H1 (cell line): ENCODE data around the gene PRKCZ.

ENCODE experiments used
- CEBPB ChIP-seq: IDR thresholded peaks from 2 replicates; pipeline ENCODE4 v1.6.1; 2012; ENCODE audit warnings: low read depth, low read length
- EP300 ChIP-seq, 2 experiments: IDR thresholded peaks; 1 replicate in 1 of 2; 2 replicates in 1 of 2; pipeline ENCODE4 v1.6.1; 2011 to 2012; ENCODE audit warnings: low read depth in 2 of 2, low read length in 2 of 2, mild to moderate bottlenecking in 2 of 2, borderline replicate concordance in 1 of 2, inconsistent platforms in 1 of 2, moderate library complexity in 1 of 2
- JUND ChIP-seq: IDR thresholded peaks from 2 replicates; pipeline ENCODE4 v1.6.1; 2011; ENCODE audit warnings: mild to moderate bottlenecking, improper control_type of control experiment, low read length
- KDM1A ChIP-seq: fragments of 200-600, 300-600 bp; sonication (generic); IDR thresholded peaks from 2 replicates; pipeline ENCODE4 v1.7.1; 2016; ENCODE audit warnings: mild to moderate bottlenecking, low read length, borderline replicate concordance
- NRF1 ChIP-seq: IDR thresholded peaks from 2 replicates; pipeline ENCODE4 v1.6.1; 2011; ENCODE audit warnings: mild to moderate bottlenecking, low read depth, low read length, improper control_type of control experiment
- POLR2AphosphoS5 ChIP-seq: IDR thresholded peaks from 2 replicates; pipeline ENCODE4 v1.6.1; 2011; ENCODE audit warnings: low read depth, low read length
- TF ChIP-seq, protein P1 (sequence below), 3 experiments: IDR thresholded peaks; 1 replicate in 2 of 3; 2 replicates in 1 of 3; pipeline versions ENCODE4 v1.5.1 to v1.6.1; 2011; ENCODE audit warnings: low read length in 3 of 3, mild to moderate bottlenecking in 3 of 3, inconsistent platforms in 2 of 3, low read depth in 1 of 3, moderate library complexity in 1 of 3; ENCODE audit not compliant: insufficient read depth in 1 of 3; ENCODE audit errors: control extremely low read depth in 1 of 3
- TF ChIP-seq, protein P2 (sequence below): IDR thresholded peaks from 2 replicates; pipeline ENCODE4 v1.6.1; 2012; ENCODE audit warnings: low read length, inconsistent platforms
- TF ChIP-seq, protein P3 (sequence below): IDR thresholded peaks from 2 replicates; pipeline ENCODE4 v1.6.1; 2011; ENCODE audit warnings: low read length, improper control_type of control experiment

DNA sequence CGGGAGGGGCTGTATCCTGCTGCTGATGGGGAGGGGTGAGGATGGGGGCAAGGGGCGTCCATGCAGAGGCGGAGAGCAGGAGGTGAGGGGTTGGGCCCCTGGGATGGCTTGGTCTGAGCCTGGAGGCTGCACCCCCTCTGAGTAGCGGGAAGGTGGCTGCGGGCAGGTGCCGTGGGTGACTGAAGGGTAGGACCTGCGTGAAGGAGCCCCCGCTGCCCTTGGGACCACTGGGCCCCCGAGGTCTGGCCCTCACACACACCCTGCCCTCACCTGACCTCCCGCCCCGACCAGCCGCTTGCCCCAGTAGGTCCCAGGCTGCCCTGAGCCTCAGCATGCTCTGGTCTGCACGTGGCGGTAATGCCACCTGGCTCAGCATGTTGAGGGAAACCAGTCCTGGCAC lies 165.1 kb downstream of the PRKCZ start:
- TF ChIP-seq, protein P1, sequence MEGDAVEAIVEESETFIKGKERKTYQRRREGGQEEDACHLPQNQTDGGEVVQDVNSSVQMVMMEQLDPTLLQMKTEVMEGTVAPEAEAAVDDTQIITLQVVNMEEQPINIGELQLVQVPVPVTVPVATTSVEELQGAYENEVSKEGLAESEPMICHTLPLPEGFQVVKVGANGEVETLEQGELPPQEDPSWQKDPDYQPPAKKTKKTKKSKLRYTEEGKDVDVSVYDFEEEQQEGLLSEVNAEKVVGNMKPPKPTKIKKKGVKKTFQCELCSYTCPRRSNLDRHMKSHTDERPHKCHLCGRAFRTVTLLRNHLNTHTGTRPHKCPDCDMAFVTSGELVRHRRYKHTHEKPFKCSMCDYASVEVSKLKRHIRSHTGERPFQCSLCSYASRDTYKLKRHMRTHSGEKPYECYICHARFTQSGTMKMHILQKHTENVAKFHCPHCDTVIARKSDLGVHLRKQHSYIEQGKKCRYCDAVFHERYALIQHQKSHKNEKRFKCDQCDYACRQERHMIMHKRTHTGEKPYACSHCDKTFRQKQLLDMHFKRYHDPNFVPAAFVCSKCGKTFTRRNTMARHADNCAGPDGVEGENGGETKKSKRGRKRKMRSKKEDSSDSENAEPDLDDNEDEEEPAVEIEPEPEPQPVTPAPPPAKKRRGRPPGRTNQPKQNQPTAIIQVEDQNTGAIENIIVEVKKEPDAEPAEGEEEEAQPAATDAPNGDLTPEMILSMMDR (IDR thresholded peaks at IDR 0.05; ENCODE audit: control extremely low read depth in 1 of 3, insufficient read depth in 1 of 3, low read depth in 1 of 3, low read length in 3 of 3), result no peak
- no peak for TF ChIP-seq JUND
- TF ChIP-seq POLR2AphosphoS5, result no peak
- TF ChIP-seq KDM1A, result no peak
- TF ChIP-seq NRF1, result no peak
- TF ChIP-seq, protein P2, sequence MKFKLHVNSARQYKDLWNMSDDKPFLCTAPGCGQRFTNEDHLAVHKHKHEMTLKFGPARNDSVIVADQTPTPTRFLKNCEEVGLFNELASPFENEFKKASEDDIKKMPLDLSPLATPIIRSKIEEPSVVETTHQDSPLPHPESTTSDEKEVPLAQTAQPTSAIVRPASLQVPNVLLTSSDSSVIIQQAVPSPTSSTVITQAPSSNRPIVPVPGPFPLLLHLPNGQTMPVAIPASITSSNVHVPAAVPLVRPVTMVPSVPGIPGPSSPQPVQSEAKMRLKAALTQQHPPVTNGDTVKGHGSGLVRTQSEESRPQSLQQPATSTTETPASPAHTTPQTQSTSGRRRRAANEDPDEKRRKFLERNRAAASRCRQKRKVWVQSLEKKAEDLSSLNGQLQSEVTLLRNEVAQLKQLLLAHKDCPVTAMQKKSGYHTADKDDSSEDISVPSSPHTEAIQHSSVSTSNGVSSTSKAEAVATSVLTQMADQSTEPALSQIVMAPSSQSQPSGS, result no peak
- TF ChIP-seq CEBPB, result no peak
- TF ChIP-seq, protein P3, sequence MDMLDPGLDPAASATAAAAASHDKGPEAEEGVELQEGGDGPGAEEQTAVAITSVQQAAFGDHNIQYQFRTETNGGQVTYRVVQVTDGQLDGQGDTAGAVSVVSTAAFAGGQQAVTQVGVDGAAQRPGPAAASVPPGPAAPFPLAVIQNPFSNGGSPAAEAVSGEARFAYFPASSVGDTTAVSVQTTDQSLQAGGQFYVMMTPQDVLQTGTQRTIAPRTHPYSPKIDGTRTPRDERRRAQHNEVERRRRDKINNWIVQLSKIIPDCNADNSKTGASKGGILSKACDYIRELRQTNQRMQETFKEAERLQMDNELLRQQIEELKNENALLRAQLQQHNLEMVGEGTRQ, result no peak
- TF ChIP-seq EP300 (IDR thresholded peaks at IDR 0.05; ENCODE audit: borderline replicate concordance in 1 of 2, low read depth in 2 of 2, low read length in 2 of 2), result no peak
